ENCODE measurements around the gene CHMP3.
"Not testable (repeated sequence)": the region's sequence is repeated elsewhere in the genome, so short reads cannot be mapped to it uniquely, and the experiment has no call there.

Gene CHMP3

DNA sequence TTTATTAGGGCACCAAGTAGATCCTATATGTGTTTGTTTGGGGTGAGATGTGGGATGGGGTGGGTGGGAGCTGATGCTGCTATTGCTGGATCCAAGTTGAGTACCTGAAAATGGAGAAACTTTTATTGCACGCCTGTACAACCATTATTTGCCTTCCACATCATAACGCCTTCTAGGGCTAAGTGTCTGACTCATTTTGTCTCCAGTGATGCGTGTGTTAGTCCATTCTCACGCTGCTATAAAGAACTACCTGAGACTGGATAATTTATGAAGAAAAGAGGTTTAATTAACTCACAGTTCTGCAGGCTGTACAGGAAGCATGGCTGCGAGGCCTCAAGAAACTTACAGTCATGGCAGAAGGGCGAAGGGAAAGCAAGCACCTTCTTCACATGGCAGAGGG is 63.9 kb downstream of the CHMP3 start:
- Histone ChIP-seq H4K20me1 (ENCODE audit: low read depth, low read length) (no peaks in the 10 kb centered on the region), H3K9me3 (ENCODE audit: insufficient read depth, low read length) (peaks cover 16% of the 10 kb centered on the region; the same call in 1 of the 2 replicates), H3K27ac (ENCODE audit: low read depth, low read length) (no peak overlapping the region), H2AFZ (ENCODE audit: low read depth, low read length, severe bottlenecking) (no peak overlapping the region), H3K9me2 (replicated peaks; ENCODE audit: insufficient read depth, low read length) (no peaks in the 10 kb centered on the region), H3K36me3 (ENCODE audit: low read length) (peaks cover 42% of the 10 kb centered on the region), H3K4me2 (ENCODE audit: low read depth, low read length, poor library complexity, severe bottlenecking) (no peak overlapping the region), H3K27me3 (ENCODE audit: low read length) (no peaks in the 10 kb centered on the region), H3K9ac (ENCODE audit: low read length) (no peak overlapping the region), H3F3A (ENCODE audit: insufficient read depth) (no peaks in the 10 kb centered on the region), H3K79me2 (ENCODE audit: insufficient read depth, low read length) (no peaks in the 10 kb centered on the region), H3K4me3 (ENCODE audit: insufficient read depth, low read length, poor library complexity, severe bottlenecking) (no peak overlapping the region)
- TF ChIP-seq, protein P1, sequence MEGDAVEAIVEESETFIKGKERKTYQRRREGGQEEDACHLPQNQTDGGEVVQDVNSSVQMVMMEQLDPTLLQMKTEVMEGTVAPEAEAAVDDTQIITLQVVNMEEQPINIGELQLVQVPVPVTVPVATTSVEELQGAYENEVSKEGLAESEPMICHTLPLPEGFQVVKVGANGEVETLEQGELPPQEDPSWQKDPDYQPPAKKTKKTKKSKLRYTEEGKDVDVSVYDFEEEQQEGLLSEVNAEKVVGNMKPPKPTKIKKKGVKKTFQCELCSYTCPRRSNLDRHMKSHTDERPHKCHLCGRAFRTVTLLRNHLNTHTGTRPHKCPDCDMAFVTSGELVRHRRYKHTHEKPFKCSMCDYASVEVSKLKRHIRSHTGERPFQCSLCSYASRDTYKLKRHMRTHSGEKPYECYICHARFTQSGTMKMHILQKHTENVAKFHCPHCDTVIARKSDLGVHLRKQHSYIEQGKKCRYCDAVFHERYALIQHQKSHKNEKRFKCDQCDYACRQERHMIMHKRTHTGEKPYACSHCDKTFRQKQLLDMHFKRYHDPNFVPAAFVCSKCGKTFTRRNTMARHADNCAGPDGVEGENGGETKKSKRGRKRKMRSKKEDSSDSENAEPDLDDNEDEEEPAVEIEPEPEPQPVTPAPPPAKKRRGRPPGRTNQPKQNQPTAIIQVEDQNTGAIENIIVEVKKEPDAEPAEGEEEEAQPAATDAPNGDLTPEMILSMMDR (IDR thresholded peaks at IDR 0.05; ENCODE audit: insufficient read depth, low read length, poor library complexity, severe bottlenecking), result no peak
- TF ChIP-seq EZH2phosphoT487 (conservative IDR thresholded peaks at IDR 0.05; ENCODE audit: low read length), result no peak

DNA sequence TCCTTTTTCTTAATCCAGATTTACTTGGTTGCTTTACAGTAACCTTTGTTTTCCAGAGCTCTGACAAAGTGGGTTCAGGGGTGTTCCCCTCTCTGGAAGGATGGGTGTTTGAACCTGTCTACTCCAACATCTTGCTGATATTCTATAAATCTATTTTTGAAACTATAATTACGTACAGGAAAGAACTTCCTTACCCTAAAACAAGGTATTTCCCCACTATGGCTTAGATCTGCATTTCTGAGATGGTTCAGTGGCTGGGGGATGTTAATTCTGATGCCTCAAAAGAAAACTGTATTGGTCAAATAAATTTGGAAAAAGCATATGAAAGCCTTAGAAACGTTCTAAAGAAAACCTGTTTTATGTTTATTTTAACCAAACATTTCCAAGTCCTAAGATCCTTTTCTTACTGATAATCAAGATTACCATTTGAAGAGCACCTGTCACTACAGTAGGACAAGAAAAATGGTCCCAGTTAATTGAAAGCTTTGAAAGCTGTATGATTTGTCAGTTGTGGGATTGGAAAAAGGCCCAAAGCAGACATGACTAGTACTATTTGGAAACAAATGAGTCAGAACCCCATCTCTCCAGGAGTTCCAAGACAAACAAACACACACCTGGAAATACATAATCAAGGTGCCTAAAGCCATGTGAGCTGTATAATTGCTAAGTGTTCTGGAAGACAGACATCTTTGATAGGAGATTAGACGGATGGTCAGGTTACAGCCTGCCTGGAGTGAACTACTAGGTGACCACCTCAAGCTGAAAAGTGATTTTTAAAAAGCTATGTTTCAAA is 64.6 kb downstream of the CHMP3 start:
- Histone ChIP-seq H3K4me3 (ENCODE audit: insufficient read depth, low read length, poor library complexity, severe bottlenecking) (no peak overlapping the region), H3K36me3 (ENCODE audit: low read length) (peaks cover 46% of the 10 kb centered on the region), H4K20me1 (ENCODE audit: low read depth, low read length) (no peaks in the 10 kb centered on the region), H3K79me2 (ENCODE audit: insufficient read depth, low read length) (no peaks in the 10 kb centered on the region), H3K9me3 (ENCODE audit: insufficient read depth, low read length) (peaks cover 16% of the 10 kb centered on the region; the same call in 1 of the 2 replicates), H2AFZ (ENCODE audit: low read depth, low read length, severe bottlenecking) (no peak overlapping the region), H3K27ac (ENCODE audit: low read depth, low read length) (no peak overlapping the region), H3K9ac (ENCODE audit: low read length) (no peak overlapping the region), H3K27me3 (ENCODE audit: low read length) (no peaks in the 10 kb centered on the region), H3F3A (ENCODE audit: insufficient read depth) (no peaks in the 10 kb centered on the region), H3K4me2 (ENCODE audit: low read depth, low read length, poor library complexity, severe bottlenecking) (no peak overlapping the region), H3K9me2 (replicated peaks; ENCODE audit: insufficient read depth, low read length) (no peaks in the 10 kb centered on the region)
- TF ChIP-seq, protein P1 (IDR thresholded peaks at IDR 0.05; ENCODE audit: insufficient read depth, low read length, poor library complexity, severe bottlenecking), result no peak
- TF ChIP-seq EZH2phosphoT487 (conservative IDR thresholded peaks at IDR 0.05; ENCODE audit: low read length), result no peak

DNA sequence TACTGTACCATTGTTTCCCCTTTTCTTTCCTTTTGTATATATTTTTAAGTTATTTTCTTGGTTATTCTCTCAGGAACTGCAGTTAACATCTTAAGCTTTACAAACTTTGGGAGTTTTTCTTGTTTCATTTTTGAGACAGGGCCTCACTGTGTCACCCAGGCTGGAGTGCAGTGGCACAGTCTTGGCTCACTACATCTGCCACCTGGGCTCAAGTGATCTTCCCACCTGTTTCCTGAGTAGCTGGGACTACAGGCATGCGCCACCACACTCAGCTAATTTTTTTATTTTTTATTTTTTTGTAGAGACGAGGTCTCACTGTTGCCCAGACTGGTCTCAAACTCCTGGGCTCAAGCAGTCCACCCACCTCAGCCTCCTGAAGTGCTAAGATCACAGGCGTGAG is 66.9 kb downstream of the CHMP3 start:
- Histone ChIP-seq H3K36me3 (ENCODE audit: low read length) (peaks cover 66% of the 10 kb centered on the region), H3K9me3 (ENCODE audit: insufficient read depth, low read length) (peaks cover 16% of the 10 kb centered on the region; the same call in 1 of the 2 replicates)
- H3K79me2 ChIP-seq (ENCODE audit: insufficient read depth, low read length); H3K27me3 ChIP-seq (ENCODE audit: low read length); H3K27ac ChIP-seq (ENCODE audit: low read depth, low read length); H4K20me1 ChIP-seq (ENCODE audit: low read depth, low read length); H2AFZ ChIP-seq (ENCODE audit: low read depth, low read length, severe bottlenecking); H3F3A ChIP-seq (ENCODE audit: insufficient read depth); H3K4me3 ChIP-seq (ENCODE audit: insufficient read depth, low read length, poor library complexity, severe bottlenecking); H3K9ac ChIP-seq (ENCODE audit: low read length); H3K9me2 ChIP-seq (replicated peaks; ENCODE audit: insufficient read depth, low read length); H3K4me2 ChIP-seq (ENCODE audit: low read depth, low read length, poor library complexity, severe bottlenecking): not testable (repeated sequence)

DNA sequence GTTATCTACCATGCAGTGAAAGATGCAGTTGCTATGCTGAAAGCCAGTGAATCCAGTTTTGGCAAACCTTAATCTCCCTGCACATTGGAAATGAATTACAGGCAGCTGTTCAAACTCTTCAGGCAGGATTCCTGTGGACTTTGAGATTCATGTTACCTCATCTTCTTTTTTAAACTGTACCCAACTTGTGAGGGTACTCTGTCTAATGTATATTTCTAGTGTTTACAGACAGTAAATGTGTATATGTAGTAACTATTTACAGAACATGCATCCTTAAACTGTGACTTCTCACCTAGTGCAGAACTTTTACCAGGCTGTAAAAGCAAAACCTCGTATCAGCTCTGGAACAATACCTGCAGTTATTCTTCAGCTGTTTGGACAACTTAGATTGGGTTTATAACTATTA is 71.2 kb downstream of the CHMP3 start:
- Histone ChIP-seq H3K9ac (ENCODE audit: low read length) (no peak overlapping the region), H3K4me3 (ENCODE audit: insufficient read depth, low read length, poor library complexity, severe bottlenecking) (no peak overlapping the region), H3K36me3 (ENCODE audit: low read length) (peaks cover 47% of the 10 kb centered on the region), H3K4me2 (ENCODE audit: low read depth, low read length, poor library complexity, severe bottlenecking) (no peak overlapping the region), H3K27me3 (ENCODE audit: low read length) (no peaks in the 10 kb centered on the region), H3F3A (ENCODE audit: insufficient read depth) (0 out of 2 replicates have a peak, but pooled peaks cover 4% of the 10 kb centered on the region), H2AFZ (ENCODE audit: low read depth, low read length, severe bottlenecking) (no peak overlapping the region), H3K9me3 (ENCODE audit: insufficient read depth, low read length) (no peaks in the 10 kb centered on the region), H3K9me2 (replicated peaks; ENCODE audit: insufficient read depth, low read length) (no peaks in the 10 kb centered on the region), H3K79me2 (ENCODE audit: insufficient read depth, low read length) (no peaks in the 10 kb centered on the region), H3K27ac (ENCODE audit: low read depth, low read length) (no peak overlapping the region), H4K20me1 (ENCODE audit: low read depth, low read length) (no peaks in the 10 kb centered on the region)
- no peak for TF ChIP-seq EZH2phosphoT487 (conservative IDR thresholded peaks at IDR 0.05; ENCODE audit: low read length)
- TF ChIP-seq, protein P1 (IDR thresholded peaks at IDR 0.05; ENCODE audit: insufficient read depth, low read length, poor library complexity, severe bottlenecking), result no peak

Data from SU-DHL-6 (cell line).